ENCODE results near the gene LAMTOR1. TPM values are rescaled to one million over a fixed set of nuclear protein-coding genes. Genes with fewer than 3 reads are reported as not detected.

LAMTOR1 gene
- total RNA-seq, 1 donor from 2014 or later = 87.2 TPM

DNA sequence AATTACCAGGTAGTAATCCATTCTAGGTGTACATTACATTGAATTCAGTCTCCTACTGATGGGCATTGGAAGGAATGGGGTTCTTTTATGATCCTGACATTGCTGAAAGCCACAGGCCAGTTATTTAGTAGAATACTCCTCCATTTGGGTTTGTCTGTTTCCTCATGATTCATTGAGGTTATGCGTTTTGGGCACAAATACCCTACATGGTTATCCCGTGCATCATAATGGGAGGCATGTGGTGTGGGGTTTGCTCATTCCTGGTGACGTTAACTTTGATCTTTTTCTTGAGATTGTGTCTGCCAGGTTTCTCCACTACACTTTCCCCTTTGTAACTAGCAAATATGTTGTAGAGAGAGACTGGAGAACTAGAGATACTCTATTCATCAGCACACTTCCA lies 38.0 kb upstream of the LAMTOR1 start:
- Mint-ChIP-seq H3K27me3 (peaks cover 17% of the 10 kb centered on the region), H3K36me3 (ENCODE audit: low read depth) (no peaks in the 10 kb centered on the region), H3K4me1 (peaks cover 1% of the 10 kb centered on the region), H3K27ac (no peak overlapping the region), H3K9me3 (no peaks in the 10 kb centered on the region), H3K4me3 (no peak overlapping the region)
- no peak for TF ChIP-seq CTCF (IDR thresholded peaks at IDR 0.05)
- ATAC-seq (ENCODE audit: low read depth) (no peak), DNase-seq (no peak)
- intact Hi-C loops (cut with micrococcal nuclease) = loop anchor here (5.0 kb wide), 2 partner anchors 279 to 291 kb away; partner anchors contain the start of gene CLPB
- CTCF ChIA-PET = interaction anchor here (1.2 to 3.1 kb wide), 2 partner anchors 116 to 119 kb away, joined by 3 to 16 read pairs; no protein-coding TSS in a partner anchor
- POLR2A ChIA-PET = no interaction called here

- Mint-ChIP-seq H3K4me1 (peaks cover 1% of the 10 kb centered on the region), H3K27ac (no peak overlapping the region), H3K36me3 (ENCODE audit: low read depth) (no peaks in the 10 kb centered on the region), H3K9me3 (no peaks in the 10 kb centered on the region), H3K4me3 (no peak overlapping the region), H3K27me3 (peaks cover 19% of the 10 kb centered on the region)
- DNase-seq (no peak), ATAC-seq (ENCODE audit: low read depth) (no peak)
- intact Hi-C loops (cut with micrococcal nuclease) = loop anchor here (5.0 kb wide), 2 partner anchors 278 to 292 kb away; partner anchors contain the start of gene CLPB
- ChIA-PET CTCF (interaction anchor here (1.2 to 3.1 kb wide), 2 partner anchors 115 to 118 kb away, joined by 3 to 16 read pairs; no protein-coding TSS in a partner anchor), POLR2A (interaction anchor here (0.6 kb wide), 1 partner anchor 223 kb away, joined by 3 read pairs; no protein-coding TSS in a partner anchor)
- TF ChIP-seq CTCF (IDR thresholded peaks at IDR 0.05) = no peak
Observed at GRCh38 chr11:72140661-72141060, 37.6 kb upstream of the LAMTOR1 start.

- no peaks in the 10 kb centered on the region for H3K9me3 Mint-ChIP-seq
Observed at GRCh38 chr11:72139500-72139899, 36.4 kb upstream of the LAMTOR1 start.

GRCh38 chr11:72138821-72139390 lies 35.8 kb upstream of the LAMTOR1 start:
- no peak for DNase-seq
- ChIA-PET POLR2A (no interaction called here), CTCF (interaction anchor here (3.1 kb wide), 1 partner anchor 114 kb away, joined by 16 read pairs; no protein-coding TSS in a partner anchor)
- TF ChIP-seq CTCF (IDR thresholded peaks at IDR 0.05) = no peak
- Mint-ChIP-seq H3K36me3 (ENCODE audit: low read depth) (no peaks in the 10 kb centered on the region), H3K4me1 (peaks cover 1% of the 10 kb centered on the region), H3K27ac (no peak overlapping the region), H3K4me3 (no peak overlapping the region), H3K9me3 (no peaks in the 10 kb centered on the region), H3K27me3 (peaks cover 17% of the 10 kb centered on the region)
- ATAC-seq (ENCODE audit: low read depth) = no peak
- intact Hi-C loops (cut with micrococcal nuclease) = no loop called here

More at GRCh38 chr11:72139500-72139899, 36.4 kb upstream of the LAMTOR1 start:
- H3K27ac Mint-ChIP-seq = no peak overlapping the region
- H3K4me3 Mint-ChIP-seq = no peak overlapping the region
- peaks cover 1% of the 10 kb centered on the region for H3K4me1 Mint-ChIP-seq
- ATAC-seq (ENCODE audit: low read depth) (no peak), DNase-seq (no peak)
- no peak for TF ChIP-seq CTCF (IDR thresholded peaks at IDR 0.05)
- intact Hi-C loops (cut with micrococcal nuclease) = no loop called here
- no peaks in the 10 kb centered on the region for H3K36me3 Mint-ChIP-seq (ENCODE audit: low read depth)
- POLR2A ChIA-PET = no interaction called here
- H3K27me3 Mint-ChIP-seq = peaks cover 19% of the 10 kb centered on the region
- CTCF ChIA-PET = interaction anchor here (3.1 kb wide), 1 partner anchor 114 kb away, joined by 16 read pairs; no protein-coding TSS in a partner anchor

GRCh38 chr11:72136684-72137262 lies 33.7 kb upstream of the LAMTOR1 start:
- intact Hi-C loops (cut with micrococcal nuclease) = no loop called here
- Mint-ChIP-seq H3K27ac (no peak overlapping the region), H3K27me3 (peaks cover 19% of the 10 kb centered on the region), H3K4me1 (no peaks in the 10 kb centered on the region), H3K9me3 (no peaks in the 10 kb centered on the region), H3K4me3 (no peak overlapping the region), H3K36me3 (ENCODE audit: low read depth) (no peaks in the 10 kb centered on the region)
- DNase-seq (no peak), ATAC-seq (ENCODE audit: low read depth) (no peak)
- ChIA-PET POLR2A (interaction anchor here (0.6 kb wide), 1 partner anchor 13 kb away, joined by 5 read pairs; no protein-coding TSS in a partner anchor), CTCF (no interaction called here)
- no peak for TF ChIP-seq CTCF (IDR thresholded peaks at IDR 0.05)
